GM12878 (cell line): ENCODE results near the gene TMEM89. TPM values are rescaled to one million over a fixed set of nuclear protein-coding genes. Genes with fewer than 3 reads are reported as not detected.

Source experiments
- ATAC-seq: fragments of 200-7000 bp; cut with Tn5 transposase; 3 replicates; pipeline ENCODE4 v1.9.1; 2020; ENCODE audit warnings: mild to moderate bottlenecking, moderate library complexity
- Bru-seq: library from RNA; stranded (reverse); fragments of 400-500 nt; gene quantifications from one replicate; lab custom pipeline; 2021; lab: Mats Ljungman, UMichigan
- BruChase-seq, 2 experiments: library from RNA; stranded (reverse); fragments of 400-500 nt; gene quantifications; one replicate each; lab custom pipeline; 2021; lab: Mats Ljungman, UMichigan
- BruUV-seq: library from RNA; stranded (reverse); fragments of 400-500 nt; replicated peaks from 2 replicates; lab custom pipeline; 2021; lab: Mats Ljungman, UMichigan
- CTCF ChIA-PET: fragments of 300-600 bp; sonication (Branson Sonifier 250); formaldehyde crosslinking; extraction: SDS; loops from one replicate; lab custom pipeline; 2021; ENCODE audit warnings: inconsistent platforms; lab: Yijun Ruan, JAX
- POLR2A ChIA-PET: fragments of 350-600 bp; formaldehyde crosslinking; extraction: SDS; loops from one replicate; lab custom pipeline; 2021; ENCODE audit warnings: inconsistent platforms; lab: Charles Lee
- RAD21 ChIA-PET: fragments of 300-600 bp; sonication (Branson Sonifier 250); formaldehyde crosslinking; loops from one replicate; lab custom pipeline; 2023; ENCODE audit warnings: antibody characterized with exemption; ENCODE audit not compliant: unreplicated experiment; lab: Charles Lee
- SMC1A ChIA-PET: fragments of 300-600 bp; sonication (Branson Sonifier 250); formaldehyde crosslinking; loops from one replicate; lab custom pipeline; 2023; ENCODE audit not compliant: unreplicated experiment, uncharacterized antibody; lab: Charles Lee
- DNase-seq: peaks from one replicate; pipeline ENCODE4 v3.0.0-alpha.2; 2011; ENCODE audit warnings: low read depth, low spot score
- FAIRE-seq: peaks from 3 replicates; lab custom pipeline; 2011; peaks lifted over from hg19 to GRCh38; lab: Jason Lieb, UNC
- H2AFZ ChIP-seq: 2 replicates; pipeline ENCODE4 v1.6.0; 2011; ENCODE audit warnings: low read depth, low read length, control low read depth; ENCODE audit not compliant: control insufficient read depth
- H3K27ac ChIP-seq: 2 replicates; pipeline ENCODE4 v1.5.1; 2011; ENCODE audit warnings: control low read depth; ENCODE audit not compliant: control insufficient read depth, insufficient read depth
- H3K27me3 ChIP-seq, 2 experiments: replicated peaks in 1 of 2; 2 replicates each; pipeline versions ENCODE4 v1.6.0 to v1.6.1; 2011; ENCODE audit warnings: low read length in 1 of 2; ENCODE audit not compliant: control insufficient read depth in 2 of 2, insufficient read depth in 2 of 2
- H3K36me3 ChIP-seq, 2 experiments: 2 replicates each; pipeline ENCODE4 v1.5.1; 2011; ENCODE audit warnings: low read length in 1 of 2; ENCODE audit not compliant: control insufficient read depth in 2 of 2, insufficient read depth in 2 of 2
- H3K4me1 ChIP-seq: 2 replicates; pipeline ENCODE4 v1.6.1; 2011; ENCODE audit warnings: mild to moderate bottlenecking, low read length, moderate library complexity, mixed read lengths; ENCODE audit not compliant: control insufficient read depth, insufficient read depth
- H3K4me2 ChIP-seq: 2 replicates; pipeline ENCODE4 v1.6.0; 2011; ENCODE audit warnings: control low read depth; ENCODE audit not compliant: control insufficient read depth, insufficient read depth
- H3K4me3 ChIP-seq: fragments of 200-600 bp; sonication (generic); 2 replicates; pipeline ENCODE4 v1.5.1; 2016
- H3K79me2 ChIP-seq: 2 replicates; pipeline ENCODE4 v1.6.0; 2011; ENCODE audit warnings: low read length; ENCODE audit not compliant: control insufficient read depth, insufficient read depth
- H3K9ac ChIP-seq: 2 replicates; pipeline ENCODE4 v1.8.0; 2011; ENCODE audit warnings: low read length, control low read depth, mixed read lengths; ENCODE audit not compliant: control insufficient read depth, insufficient read depth
- H3K9me3 ChIP-seq: replicated peaks from 3 replicates; pipeline ENCODE4 v1.5.1; 2011; ENCODE audit warnings: mild to moderate bottlenecking, low read length; ENCODE audit not compliant: control insufficient read depth, insufficient read depth
- H4K20me1 ChIP-seq: 2 replicates; pipeline ENCODE4 v1.6.0; 2011; ENCODE audit not compliant: control insufficient read depth, insufficient read depth
- BHLHE40 ChIP-seq, 2 experiments: fragments of 450-650 bp in 1 of 2; IDR thresholded peaks; 2 replicates each; pipeline ENCODE4 v1.6.1; 2011 to 2017; ENCODE audit warnings: low read depth in 2 of 2, borderline replicate concordance in 1 of 2, improper control_type of control experiment in 1 of 2, low read length in 1 of 2, mild to moderate bottlenecking in 1 of 2
- BMI1 ChIP-seq: fragments of 450-650 bp; IDR thresholded peaks from 2 replicates; pipeline ENCODE4 v1.6.1; 2016; ENCODE audit warnings: mild to moderate bottlenecking, moderate library complexity, borderline replicate concordance
- CREM ChIP-seq: IDR thresholded peaks from 2 replicates; pipeline ENCODE4 v1.6.1; 2014; ENCODE audit warnings: antibody characterized with exemption, low read depth
- CTCF ChIP-seq, 3 experiments: IDR thresholded peaks in 2 of 3; conservative IDR thresholded peaks in 1 of 3; 2 replicates each; pipeline ENCODE4 v1.5.1; 2011; ENCODE audit warnings: low read depth in 3 of 3, low read length in 3 of 3, mild to moderate bottlenecking in 3 of 3, control low read depth in 2 of 3, moderate library complexity in 2 of 3, inconsistent platforms in 1 of 3, mixed read lengths in 1 of 3; ENCODE audit not compliant: control insufficient read depth in 2 of 3, insufficient read depth in 1 of 3; ENCODE audit errors: extremely low read depth in 1 of 3
- EP300 ChIP-seq, 2 experiments: fragments of 150-350 bp in 1 of 2; IDR thresholded peaks; 2 replicates each; pipeline ENCODE4 v1.6.1; 2011 to 2012; ENCODE audit warnings: low read depth in 2 of 2, low read length in 2 of 2, borderline replicate concordance in 1 of 2, improper control_type of control experiment in 1 of 2, inconsistent platforms in 1 of 2; ENCODE audit not compliant: control insufficient read depth in 1 of 2
- GABPA ChIP-seq: IDR thresholded peaks from 2 replicates; pipeline ENCODE4 v1.6.1; 2014; ENCODE audit warnings: antibody characterized with exemption, low read depth, mild to moderate bottlenecking, inconsistent platforms
- MEF2B ChIP-seq: fragments of 450-650 bp; IDR thresholded peaks from 2 replicates; pipeline ENCODE4 v1.6.1; 2018; ENCODE audit warnings: mild to moderate bottlenecking, moderate library complexity; ENCODE audit not compliant: partially characterized antibody, poor library complexity, severe bottlenecking
- ZNF687 ChIP-seq: fragments of 450-650 bp; IDR thresholded peaks from 2 replicates; pipeline ENCODE4 v1.6.1; 2017; ENCODE audit warnings: mild to moderate bottlenecking, moderate library complexity
- WGBS: methylation state at CpG from one replicate; pipeline ENCODE4 v1.1.6; 2016; ENCODE audit warnings: low lambda C conversion rate; ENCODE audit not compliant: insufficient replicate concordance, insufficient coverage; ENCODE audit errors: missing lambda C conversion rate; 5-methylcytosine and 5-hydroxymethylcytosine counted together
- in situ Hi-C: fragments of 300-500 bp; cut with MboI; formaldehyde crosslinking; loops from 9 replicates; pipeline ENCODE4 v1.14.3; 2018; ENCODE audit warnings: mixed read lengths
- intact Hi-C: fragments of 100-400 bp; cut with micrococcal nuclease; formaldehyde crosslinking; loops from one replicate; pipeline ENCODE4 v1.14.2; 2022; ENCODE audit not compliant: unreplicated experiment
- long read RNA-seq, 2 experiments: library from polyadenylated mRNA; unstranded; transcript quantifications; one replicate each; pipeline ENCODE4 v2.0.0, GENCODE V29; 2019 to 2020
- polyA minus RNA-seq, 3 experiments: library from RNA; depleted of rRNA, polyadenylated mRNA; stranded (reverse); fragments of >200 nt; gene quantifications; 2 replicates each; pipeline ENCODE4 v1.2.3, GENCODE V29; 2011
- polyA plus RNA-seq, 11 experiments: library from polyadenylated mRNA; depleted of rRNA in 4 of 11; unstranded in 6 of 11; stranded (reverse) in 5 of 11; fragments of >200 nt; fragmentation: Nextera tagmentation in 4 of 11; fragmentation: Illumina TruSeq in 1 of 11; extraction: Ambion mirVana in 4 of 11; extraction: Trizol in 1 of 11; gene quantifications; 1 replicate in 1 of 11; 2 replicates in 10 of 11; pipeline versions ENCODE4 v1.2.1 to v1.2.3, GENCODE V29; 2011 to 2016; ENCODE audit warnings: inconsistent platforms in 2 of 11, missing spikeins in 2 of 11, low read depth in 1 of 11
- total RNA-seq, 4 experiments: library from RNA; depleted of rRNA in 3 of 4; stranded (reverse); fragments of >200 nt in 3 of 4; fragmentation: Illumina TruSeq in 1 of 4; extraction: Trizol in 1 of 4; gene quantifications; 2 replicates each; pipeline versions ENCODE4 v1.2.1 to v1.2.3, GENCODE V29; 2013 to 2021

Gene TMEM89
- not detected in 2 replicates for total RNA-seq (2013; cell fraction: nucleolus; rRNA removed)
- total RNA-seq (2014; rRNA removed) (not detected in 2 replicates), total RNA-seq (2014; rRNA removed; fragmentation: Illumina TruSeq; extraction: Trizol) (not detected in 2 replicates), total RNA-seq (2021) (not detected in 2 replicates), polyA plus RNA-seq (2011; rRNA removed) (not detected in 2 replicates), polyA plus RNA-seq (2014; fragmentation: Illumina TruSeq; extraction: Trizol) (not detected in 2 replicates), polyA plus RNA-seq (2014; fragmentation: Nextera tagmentation; extraction: Ambion mirVana) (not detected), polyA plus RNA-seq (2014; rRNA removed) (not detected in 2 replicates), polyA plus RNA-seq (2016; fragmentation: Nextera tagmentation; extraction: Ambion mirVana) (not detected), polyA minus RNA-seq (2011; rRNA and poly(A)+ RNA removed) (not detected in 2 replicates), Bru-seq, nascent RNA (percentile 27 among the genes with signal in this experiment), BruChase-seq, experiment 1, labeled RNA remaining after a 6-hour chase (percentile 38 among the genes with signal in this experiment), BruChase-seq, experiment 2, labeled RNA remaining after a 2-hour chase (percentile 36 among the genes with signal in this experiment)
- not detected for polyA plus RNA-seq (2011; ENCODE audit: low read depth)
- polyA plus RNA-seq (2011; cell fraction: cytosol; rRNA removed): not detected in 2 replicates
- polyA plus RNA-seq (2011; cell fraction: nucleus; rRNA removed): 0.70 and 0.76 TPM in 2 replicates
- polyA plus RNA-seq (2012): not detected in 2 replicates
- not detected in 2 replicates for polyA minus RNA-seq (2011; cell fraction: cytosol; rRNA and poly(A)+ RNA removed)
- polyA minus RNA-seq (2011; cell fraction: nucleus; rRNA and poly(A)+ RNA removed): not detected in 2 replicates
- long read RNA-seq, experiment 1: 0 reads
- long read RNA-seq, experiment 2: 0 reads

DNA sequence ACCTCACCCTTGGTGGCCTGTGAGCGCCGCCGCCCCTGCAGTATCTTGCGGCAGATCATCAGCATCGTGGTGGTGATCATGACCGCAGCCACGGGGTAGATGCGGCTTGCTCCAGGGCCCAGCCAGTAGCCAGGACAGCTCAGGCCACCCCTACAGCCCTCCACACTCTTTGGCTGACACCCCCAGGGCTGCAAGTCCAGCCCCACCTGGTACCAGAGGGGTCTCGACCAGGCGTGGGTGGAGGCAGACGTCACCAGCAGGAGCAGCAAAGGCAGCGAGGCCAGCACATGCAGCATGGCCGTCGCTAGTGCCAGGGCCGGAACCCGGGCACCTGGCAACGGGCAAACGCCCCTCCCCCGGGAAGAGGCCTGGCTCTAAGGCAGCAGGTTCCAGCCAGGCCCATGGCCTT, at the start of gene TMEM89:
Gene TMEM89 (minus strand): TSS at position 309 of the 409 bp plus-strand sequence. CDS start 13 bp downstream, at position 296.
- RAD21 ChIA-PET: interaction anchor here (1.4 kb wide), 1 partner anchor 14 kb away, joined by 3 read pairs; the partner anchor contains the start of gene SLC26A6
- BruUV-seq: no TSS peak
- no peak for TF ChIP-seq ZNF687
- TF ChIP-seq CREM: no peak
- no peak for TF ChIP-seq GABPA
- TF ChIP-seq BHLHE40 (IDR thresholded peaks at IDR 0.05; ENCODE audit: borderline replicate concordance in 1 of 2, low read depth in 2 of 2, low read length in 1 of 2): no peak
- TF ChIP-seq CTCF (IDR thresholded peaks at IDR 0.05 in 2 of 3, conservative IDR thresholded peaks at IDR 0.05 in 1 of 3; ENCODE audit: control insufficient read depth in 2 of 3, extremely low read depth in 1 of 3, insufficient read depth in 1 of 3, low read depth in 3 of 3, low read length in 3 of 3): no peak
- TF ChIP-seq MEF2B: no peak
- no peak for TF ChIP-seq EP300 (IDR thresholded peaks at IDR 0.05; ENCODE audit: borderline replicate concordance in 1 of 2, control insufficient read depth in 1 of 2, low read depth in 2 of 2, low read length in 2 of 2)
- no peak for TF ChIP-seq BMI1

More for the DNA sequence above, at the start of gene TMEM89:
- Histone ChIP-seq H3K9ac (no peak within 1 kb of the TSS), H3K4me3 (no peak within 1 kb of the TSS), H4K20me1 (no peaks in the 10 kb centered on the region), H3K36me3 (no peaks in the 10 kb centered on the region; a peak in 2 of 4 replicates), H3K4me1 (no peaks in the 10 kb centered on the region), H3K79me2 (no peaks in the 10 kb centered on the region), H3K4me2 (no peak within 1 kb of the TSS), H2AFZ (no peak within 1 kb of the TSS), H3K27ac (no peak within 1 kb of the TSS), H3K27me3 (no peaks in the 10 kb centered on the region), H3K9me3 (peaks cover 5% of the 10 kb centered on the region; the same call in 2 of the 3 replicates)
- DNase-seq (no peak), ATAC-seq (no peak), FAIRE-seq (no peak)
- ChIA-PET CTCF (interaction anchor here (0.6 kb wide), 1 partner anchor 428 kb away, joined by 3 read pairs; no protein-coding TSS in a partner anchor), POLR2A (no interaction called here), SMC1A (interaction anchor here (0.7 to 0.9 kb wide), 2 partner anchors 14 to 17 kb away, joined by 4 read pairs; partner anchors contain the start of gene SLC26A6)
- 77% methylated on average over 19 of the region's 19 CpGs for WGBS
- in situ Hi-C loops (no loop called here), intact Hi-C loops (no loop called here)
